SK-N-SH treated with all-trans-retinoic acid at 6 μM for 48 hours (cell line): ENCODE measurements around the gene ZNF316.

Experiments
- ARNTL ChIP-seq: fragments of 450-650 bp; formaldehyde crosslinking; IDR thresholded peaks from 2 replicates; pipeline ENCODE4 v1.5.0; 2020; ENCODE audit warnings: low read depth, mild to moderate bottlenecking, moderate library complexity, borderline replicate concordance
- BACH2 ChIP-seq: fragments of 250-450 bp; sonication (Bioruptor Pico); IDR thresholded peaks from 2 replicates; pipeline ENCODE4 v1.9.0; 2021; ENCODE audit warnings: mild to moderate bottlenecking, borderline replicate concordance
- CREB5 ChIP-seq: fragments of 250-450 bp; sonication (Bioruptor Pico); IDR thresholded peaks from 2 replicates; pipeline ENCODE4 v1.5.1; 2020; ENCODE audit warnings: low read depth, mild to moderate bottlenecking, moderate library complexity
- CSDC2 ChIP-seq: fragments of 250-450 bp; sonication (Bioruptor Pico); IDR thresholded peaks from 2 replicates; pipeline ENCODE4 v1.5.0; 2020; ENCODE audit warnings: mild to moderate bottlenecking, moderate library complexity
- GLIS3 ChIP-seq: fragments of 250-450 bp; sonication (Bioruptor Pico); IDR thresholded peaks from 2 replicates; pipeline ENCODE4 v1.5.0; 2020; ENCODE audit warnings: mild to moderate bottlenecking, moderate library complexity
- ISL1 ChIP-seq: fragments of 250-450 bp; sonication (Bioruptor Pico); IDR thresholded peaks from 2 replicates; pipeline ENCODE4 v2.1.2; 2022; ENCODE audit warnings: mild to moderate bottlenecking, moderate library complexity
- OSR1 ChIP-seq: fragments of 250-450 bp; sonication (Bioruptor Pico); IDR thresholded peaks from 2 replicates; pipeline ENCODE4 v1.8.0; 2022; ENCODE audit warnings: moderate library complexity, mild to moderate bottlenecking, inconsistent platforms
- PATZ1 ChIP-seq: fragments of 250-450 bp; sonication (Bioruptor Pico); IDR thresholded peaks from 2 replicates; pipeline ENCODE4 v1.8.0; 2020; ENCODE audit warnings: mild to moderate bottlenecking, moderate library complexity, borderline replicate concordance
- PPARA ChIP-seq: fragments of 250-450 bp; sonication (Bioruptor Pico); IDR thresholded peaks from 2 replicates; pipeline ENCODE4 v1.5.0; 2020; ENCODE audit warnings: mild to moderate bottlenecking, borderline replicate concordance
- ZFP3 ChIP-seq: fragments of 250-450 bp; sonication (Bioruptor Pico); IDR thresholded peaks from 2 replicates; pipeline ENCODE4 v1.5.0; 2020; ENCODE audit warnings: mild to moderate bottlenecking, moderate library complexity
- TF ChIP-seq, protein P1 (sequence below): fragments of 250-450 bp; sonication (Bioruptor Pico); IDR thresholded peaks from 2 replicates; pipeline ENCODE4 v1.8.0; 2021; ENCODE audit warnings: low read depth, mild to moderate bottlenecking, moderate library complexity, borderline replicate concordance
- TF ChIP-seq, protein P2 (sequence below): fragments of 250-450 bp; sonication (Bioruptor Pico); IDR thresholded peaks from 2 replicates; pipeline ENCODE4 v1.5.0; 2020; ENCODE audit warnings: mild to moderate bottlenecking, moderate library complexity

GRCh38 chr7:6619961-6620360 is 17.2 kb upstream of the ZNF316 start:
- TF ChIP-seq, protein P1, sequence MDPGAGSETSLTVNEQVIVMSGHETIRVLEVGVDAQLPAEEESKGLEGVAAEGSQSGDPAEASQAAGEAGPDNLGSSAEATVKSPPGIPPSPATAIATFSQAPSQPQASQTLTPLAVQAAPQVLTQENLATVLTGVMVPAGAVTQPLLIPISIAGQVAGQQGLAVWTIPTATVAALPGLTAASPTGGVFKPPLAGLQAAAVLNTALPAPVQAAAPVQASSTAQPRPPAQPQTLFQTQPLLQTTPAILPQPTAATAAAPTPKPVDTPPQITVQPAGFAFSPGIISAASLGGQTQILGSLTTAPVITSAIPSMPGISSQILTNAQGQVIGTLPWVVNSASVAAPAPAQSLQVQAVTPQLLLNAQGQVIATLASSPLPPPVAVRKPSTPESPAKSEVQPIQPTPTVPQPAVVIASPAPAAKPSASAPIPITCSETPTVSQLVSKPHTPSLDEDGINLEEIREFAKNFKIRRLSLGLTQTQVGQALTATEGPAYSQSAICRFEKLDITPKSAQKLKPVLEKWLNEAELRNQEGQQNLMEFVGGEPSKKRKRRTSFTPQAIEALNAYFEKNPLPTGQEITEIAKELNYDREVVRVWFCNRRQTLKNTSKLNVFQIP: no peak
- TF ChIP-seq CSDC2 (no peak), ARNTL (no peak), BACH2 (CRISPR knock-in tag) (no peak), PATZ1 (no peak), GLIS3 (CRISPR knock-in tag) (no peak), OSR1 (CRISPR knock-in tag) (no peak), ISL1 (CRISPR knock-in tag) (no peak), ZFP3 (CRISPR knock-in tag) (no peak), CREB5 (CRISPR knock-in tag) (no peak), PPARA (CRISPR knock-in tag) (no peak)
- TF ChIP-seq, protein P2, sequence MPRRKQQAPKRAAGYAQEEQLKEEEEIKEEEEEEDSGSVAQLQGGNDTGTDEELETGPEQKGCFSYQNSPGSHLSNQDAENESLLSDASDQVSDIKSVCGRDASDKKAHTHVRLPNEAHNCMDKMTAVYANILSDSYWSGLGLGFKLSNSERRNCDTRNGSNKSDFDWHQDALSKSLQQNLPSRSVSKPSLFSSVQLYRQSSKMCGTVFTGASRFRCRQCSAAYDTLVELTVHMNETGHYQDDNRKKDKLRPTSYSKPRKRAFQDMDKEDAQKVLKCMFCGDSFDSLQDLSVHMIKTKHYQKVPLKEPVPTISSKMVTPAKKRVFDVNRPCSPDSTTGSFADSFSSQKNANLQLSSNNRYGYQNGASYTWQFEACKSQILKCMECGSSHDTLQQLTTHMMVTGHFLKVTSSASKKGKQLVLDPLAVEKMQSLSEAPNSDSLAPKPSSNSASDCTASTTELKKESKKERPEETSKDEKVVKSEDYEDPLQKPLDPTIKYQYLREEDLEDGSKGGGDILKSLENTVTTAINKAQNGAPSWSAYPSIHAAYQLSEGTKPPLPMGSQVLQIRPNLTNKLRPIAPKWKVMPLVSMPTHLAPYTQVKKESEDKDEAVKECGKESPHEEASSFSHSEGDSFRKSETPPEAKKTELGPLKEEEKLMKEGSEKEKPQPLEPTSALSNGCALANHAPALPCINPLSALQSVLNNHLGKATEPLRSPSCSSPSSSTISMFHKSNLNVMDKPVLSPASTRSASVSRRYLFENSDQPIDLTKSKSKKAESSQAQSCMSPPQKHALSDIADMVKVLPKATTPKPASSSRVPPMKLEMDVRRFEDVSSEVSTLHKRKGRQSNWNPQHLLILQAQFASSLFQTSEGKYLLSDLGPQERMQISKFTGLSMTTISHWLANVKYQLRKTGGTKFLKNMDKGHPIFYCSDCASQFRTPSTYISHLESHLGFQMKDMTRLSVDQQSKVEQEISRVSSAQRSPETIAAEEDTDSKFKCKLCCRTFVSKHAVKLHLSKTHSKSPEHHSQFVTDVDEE: no peak
